Esophagus squamous epithelium (tissue), 5 donors: ENCODE data around the gene TCERG1L. TPM values are rescaled to one million over a fixed set of nuclear protein-coding genes. Genes with fewer than 3 reads are reported as not detected.

ENCODE experiments used
- DNase-seq: peaks from one replicate; lab custom pipeline; 2025; lab: John Stamatoyannopoulos, UW
- H3K27ac ChIP-seq, 4 donors: fragments of 200-600 bp; sonication (generic); one replicate each; pipeline ENCODE4 v1.5.1; 2016 to 2019; ENCODE audit warnings: mild to moderate bottlenecking in 1 of 4
- H3K27me3 ChIP-seq, 4 donors: fragments of 200-600 bp; sonication (generic); 1 replicate in 3 of 4; 2 replicates in 1 of 4; pipeline versions ENCODE4 v1.5.1 to v1.6.0; 2017 to 2021; ENCODE audit warnings: antibody characterized with exemption in 1 of 4
- H3K36me3 ChIP-seq, 3 donors: fragments of 200-600 bp; sonication (generic); one replicate each; pipeline ENCODE4 v1.5.1; 2016 to 2019
- H3K4me1 ChIP-seq, 3 donors: fragments of 200-600 bp; sonication (generic); one replicate each; pipeline ENCODE4 v1.5.1; 2017 to 2019
- H3K4me3 ChIP-seq, 4 donors: fragments of 200-600 bp; sonication (generic); 1 replicate in 3 of 4; 2 replicates in 1 of 4; pipeline ENCODE4 v1.5.1; 2016 to 2019; ENCODE audit warnings: mild to moderate bottlenecking in 2 of 4, moderate library complexity in 1 of 4
- H3K9me3 ChIP-seq, 3 donors: fragments of 200-600 bp; sonication (generic); one replicate each; pipeline ENCODE4 v1.5.1; 2016 to 2019
- CTCF ChIP-seq, 6 experiments: fragments of 450-650 bp in 4 of 6; fragments of 200-600 bp in 2 of 6; sonication (generic) in 2 of 6; IDR thresholded peaks; one replicate each; pipeline ENCODE4 v1.5.1; 2016 to 2019; ENCODE audit warnings: antibody characterized with exemption in 6 of 6, mild to moderate bottlenecking in 4 of 6, moderate library complexity in 4 of 6
- POLR2A ChIP-seq, 4 donors: fragments of 450-650 bp; IDR thresholded peaks; one replicate each; pipeline ENCODE4 v1.6.1; 2017; ENCODE audit warnings: antibody characterized with exemption in 4 of 4, mild to moderate bottlenecking in 4 of 4, moderate library complexity in 3 of 4
- WGBS, 2 donors: methylation state at CpG; one replicate each; pipeline ENCODE4 v1.1.5; 2018; 5-methylcytosine and 5-hydroxymethylcytosine counted together
- intact Hi-C: fragments of 100-400 bp; cut with DNase I; formaldehyde crosslinking; loops from one replicate; pipeline ENCODE4 v1.15.0; 2022
- total RNA-seq, 4 donors: library from RNA; depleted of rRNA; stranded (reverse); fragments of >200 nt; gene quantifications; one replicate each; pipeline ENCODE4 v1.1.0, GENCODE V29; 2016
- donor health status: DM: yes; HTN: yes; CAD: no.

The TCERG1L gene
- total RNA-seq, 4 donors from 2014 or later, result 0.12 to 2.9 (median 0.48) TPM

- DNase-seq, result no peak
- intact Hi-C loops, result no loop called here
Observed at GRCh38 chr10:131181456-131181855, 130.1 kb downstream of the TCERG1L start.

GRCh38 chr10:131180740-131181415 lies 130.6 kb downstream of the TCERG1L start:
- TF ChIP-seq CTCF (IDR thresholded peaks at IDR 0.05) (no peak), POLR2A (IDR thresholded peaks at IDR 0.05) (no peak)
- intact Hi-C loops, result no loop called here
- WGBS, 2 donors, result 86 to 92% methylated on average over 11 to 13 of the region's 15 CpGs
- no peaks in the 10 kb centered on the region for H3K36me3 ChIP-seq
- H3K27me3 ChIP-seq, result peaks cover 0 to 34% (median 0%) of the 10 kb centered on the region in 4 donors
- no peaks in the 10 kb centered on the region for H3K4me1 ChIP-seq
- no peak for DNase-seq
- H3K9me3 ChIP-seq, result no peaks in the 10 kb centered on the region
- no peak overlapping the region for H3K4me3 ChIP-seq
- H3K27ac ChIP-seq, result no peak overlapping the region

More at GRCh38 chr10:131181456-131181855, 130.1 kb downstream of the TCERG1L start:
- H3K27me3 ChIP-seq, result peaks cover 0 to 34% (median 0%) of the 10 kb centered on the region in 4 donors
- H3K9me3 ChIP-seq, result no peaks in the 10 kb centered on the region
- TF ChIP-seq POLR2A (IDR thresholded peaks at IDR 0.05) (no peak), CTCF (IDR thresholded peaks at IDR 0.05) (no peak)
- H3K27ac ChIP-seq, result no peak overlapping the region
- 70 to 72% methylated on average over 7 to 8 of the region's 8 CpGs for WGBS, 2 donors
- H3K4me3 ChIP-seq, result no peak overlapping the region
- H3K4me1 ChIP-seq, result no peaks in the 10 kb centered on the region
- no peaks in the 10 kb centered on the region for H3K36me3 ChIP-seq

- H3K36me3 ChIP-seq, result no peaks in the 10 kb centered on the region
- no peaks in the 10 kb centered on the region for H3K4me1 ChIP-seq
- H3K27ac ChIP-seq, result no peak overlapping the region
- DNase-seq, result no peak
- H3K9me3 ChIP-seq, result no peaks in the 10 kb centered on the region
- H3K4me3 ChIP-seq, result no peak overlapping the region
- H3K27me3 ChIP-seq, result peaks cover 0 to 34% (median 0%) of the 10 kb centered on the region in 4 donors
- intact Hi-C loops, result no loop called here
- WGBS, 2 donors, result 83 to 89% methylated on average over 8 to 9 of the region's 9 CpGs
- TF ChIP-seq POLR2A (IDR thresholded peaks at IDR 0.05) (no peak), CTCF (IDR thresholded peaks at IDR 0.05) (no peak)
Observed at GRCh38 chr10:131180086-131180485, 131.4 kb downstream of the TCERG1L start.

- H3K27ac ChIP-seq, result no peak overlapping the region
- no peak for DNase-seq
- no peaks in the 10 kb centered on the region for H3K36me3 ChIP-seq
- intact Hi-C loops, result no loop called here
- H3K27me3 ChIP-seq, result peaks cover 0 to 34% (median 0%) of the 10 kb centered on the region in 4 donors
- H3K9me3 ChIP-seq, result no peaks in the 10 kb centered on the region
- no peaks in the 10 kb centered on the region for H3K4me1 ChIP-seq
- H3K4me3 ChIP-seq, result no peak overlapping the region
- WGBS, 2 donors, result 40 to 50% methylated on average over 2 to 9 of the region's 10 CpGs
- TF ChIP-seq CTCF (IDR thresholded peaks at IDR 0.05), result no peak
- TF ChIP-seq POLR2A (IDR thresholded peaks at IDR 0.05), result no peak
Observed at GRCh38 chr10:131179361-131179760, 132.2 kb downstream of the TCERG1L start.

- H3K4me1 ChIP-seq, result no peaks in the 10 kb centered on the region
- 80 to 88% methylated on average over 10 to 12 of the region's 29 CpGs for WGBS, 2 donors
- no peak for DNase-seq
- no peak for TF ChIP-seq CTCF (IDR thresholded peaks at IDR 0.05)
- TF ChIP-seq POLR2A (IDR thresholded peaks at IDR 0.05), result no peak
- H3K27me3 ChIP-seq, result peaks cover 0 to 34% (median 0%) of the 10 kb centered on the region in 4 donors
- H3K36me3 ChIP-seq, result no peaks in the 10 kb centered on the region
- intact Hi-C loops, result no loop called here
- no peak overlapping the region for H3K27ac ChIP-seq
- H3K9me3 ChIP-seq, result no peaks in the 10 kb centered on the region
- no peak overlapping the region for H3K4me3 ChIP-seq
Observed at GRCh38 chr10:131178521-131179331, 132.8 kb downstream of the TCERG1L start.
